Testis (tissue), 3 donors: ENCODE data around the gene TFF3. TPM values are rescaled to one million over a fixed set of nuclear protein-coding genes. Genes with fewer than 3 reads are reported as not detected.

Experiments
- DNase-seq: peaks from one replicate; pipeline ENCODE4 v3.0.0-alpha.2; 2019
- H3K27ac ChIP-seq, 2 donors: fragments of 200-600 bp; sonication (generic); one replicate each; pipeline ENCODE4 v1.5.1; 2019
- H3K27me3 ChIP-seq: fragments of 200-600 bp; sonication (generic); one replicate; pipeline ENCODE4 v1.5.1; 2019
- H3K36me3 ChIP-seq: fragments of 200-600 bp; sonication (generic); one replicate; pipeline ENCODE4 v1.5.1; 2017; ENCODE audit warnings: low read depth; ENCODE audit errors: missing control alignments
- H3K4me1 ChIP-seq: fragments of 200-600 bp; sonication (generic); one replicate; pipeline ENCODE4 v1.5.1; 2019
- H3K4me3 ChIP-seq, 2 donors: fragments of 200-600 bp; sonication (generic); one replicate each; pipeline ENCODE4 v1.5.1; 2017 to 2019
- H3K9me3 ChIP-seq: fragments of 200-600 bp; sonication (generic); one replicate; pipeline ENCODE4 v1.5.1; 2017
- POLR2A ChIP-seq: fragments of 450-650 bp; IDR thresholded peaks from one replicate; pipeline ENCODE4 v1.6.1; 2017; ENCODE audit warnings: antibody characterized with exemption, mild to moderate bottlenecking, moderate library complexity
- WGBS, 2 donors: methylation state at CpG; one replicate each; pipeline ENCODE4 v1.1.5; 2018; 5-methylcytosine and 5-hydroxymethylcytosine counted together
- intact Hi-C: fragments of 100-400 bp; cut with DNase I; formaldehyde crosslinking; loops from one replicate; pipeline ENCODE4 v1.15.1; 2023; ENCODE audit warnings: low total_unique reads
- polyA plus RNA-seq: library from polyadenylated mRNA; stranded (reverse); fragments of 350-450 nt; fragmentation: Illumina TruSeq; extraction: RNeasy Lipid Tissue Mini Kit (QIAGEN cat#74804); gene quantifications from one replicate; pipeline ENCODE4 v1.2.3, GENCODE V29; 2014; ENCODE audit warnings: low read depth, low replicate concordance; ENCODE audit not compliant: insufficient read depth
- total RNA-seq, 2 donors: library from RNA; depleted of rRNA; stranded (reverse); fragments of >200 nt; gene quantifications; one replicate each; pipeline ENCODE4 v1.2.3, GENCODE V29; 2016
- TF ChIP-seq, protein P1 (sequence below), 3 experiments: fragments of 450-650 bp in 2 of 3; fragments of 200-600 bp in 1 of 3; sonication (generic) in 1 of 3; IDR thresholded peaks; one replicate each; pipeline ENCODE4 v1.5.1; 2016 to 2019; ENCODE audit warnings: antibody characterized with exemption in 3 of 3, mild to moderate bottlenecking in 2 of 3, moderate library complexity in 1 of 3

Gene TFF3
- total and polyA plus RNA-seq, 3 donors from 2014 or later, result 3.9 to 12.9 (median 11.5) TPM

DNA sequence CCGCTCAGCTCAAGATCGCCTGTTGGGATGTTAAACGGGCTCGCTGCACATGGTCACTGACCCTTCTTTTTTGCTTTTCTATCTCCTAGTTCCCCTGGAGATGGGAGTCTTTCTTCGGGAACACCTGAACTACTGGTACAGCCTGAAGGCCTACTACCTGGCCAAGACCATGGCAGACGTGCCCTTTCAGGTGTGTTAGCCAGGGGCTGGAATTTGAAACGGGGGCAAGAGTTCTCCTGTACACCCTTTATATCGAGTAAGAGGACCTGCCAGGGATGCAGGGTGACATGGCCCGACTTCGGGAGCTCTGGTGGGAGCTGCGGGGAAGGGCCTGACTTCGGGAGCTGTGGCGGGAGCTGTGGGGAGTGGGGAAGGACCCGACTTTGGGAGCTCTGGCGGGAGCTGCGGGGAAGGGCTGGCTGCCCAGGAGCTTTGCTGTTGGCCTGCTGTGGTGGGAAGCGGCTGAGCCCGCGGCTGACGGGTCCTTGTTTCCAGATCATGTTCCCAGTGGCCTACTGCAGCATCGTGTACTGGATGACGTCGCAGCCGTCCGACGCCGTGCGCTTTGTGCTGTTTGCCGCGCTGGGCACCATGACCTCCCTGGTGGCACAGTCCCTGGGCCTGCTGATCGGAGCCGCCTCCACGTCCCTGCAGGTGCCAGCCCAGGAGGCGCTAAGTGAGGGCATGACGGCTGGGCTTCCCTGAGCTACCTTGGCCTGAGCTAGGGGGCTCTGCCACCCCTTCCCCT, 24.0 kb downstream of the TFF3 start:
- H3K9me3 ChIP-seq, result no peaks in the 10 kb centered on the region
- H3K4me3 ChIP-seq, result no peak overlapping the region
- H3K27me3 ChIP-seq, result no peaks in the 10 kb centered on the region
- TF ChIP-seq POLR2A, result no peak
- TF ChIP-seq, protein P1, sequence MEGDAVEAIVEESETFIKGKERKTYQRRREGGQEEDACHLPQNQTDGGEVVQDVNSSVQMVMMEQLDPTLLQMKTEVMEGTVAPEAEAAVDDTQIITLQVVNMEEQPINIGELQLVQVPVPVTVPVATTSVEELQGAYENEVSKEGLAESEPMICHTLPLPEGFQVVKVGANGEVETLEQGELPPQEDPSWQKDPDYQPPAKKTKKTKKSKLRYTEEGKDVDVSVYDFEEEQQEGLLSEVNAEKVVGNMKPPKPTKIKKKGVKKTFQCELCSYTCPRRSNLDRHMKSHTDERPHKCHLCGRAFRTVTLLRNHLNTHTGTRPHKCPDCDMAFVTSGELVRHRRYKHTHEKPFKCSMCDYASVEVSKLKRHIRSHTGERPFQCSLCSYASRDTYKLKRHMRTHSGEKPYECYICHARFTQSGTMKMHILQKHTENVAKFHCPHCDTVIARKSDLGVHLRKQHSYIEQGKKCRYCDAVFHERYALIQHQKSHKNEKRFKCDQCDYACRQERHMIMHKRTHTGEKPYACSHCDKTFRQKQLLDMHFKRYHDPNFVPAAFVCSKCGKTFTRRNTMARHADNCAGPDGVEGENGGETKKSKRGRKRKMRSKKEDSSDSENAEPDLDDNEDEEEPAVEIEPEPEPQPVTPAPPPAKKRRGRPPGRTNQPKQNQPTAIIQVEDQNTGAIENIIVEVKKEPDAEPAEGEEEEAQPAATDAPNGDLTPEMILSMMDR (IDR thresholded peaks at IDR 0.05), result no peak
- no peaks in the 10 kb centered on the region for H3K36me3 ChIP-seq
- intact Hi-C loops, result no loop called here
- no peak overlapping the region for H3K27ac ChIP-seq
- no peak for DNase-seq
- H3K4me1 ChIP-seq, result no peaks in the 10 kb centered on the region
- WGBS, 2 donors, result 89 to 94% methylated on average over 25 to 35 of the region's 35 CpGs

DNA sequence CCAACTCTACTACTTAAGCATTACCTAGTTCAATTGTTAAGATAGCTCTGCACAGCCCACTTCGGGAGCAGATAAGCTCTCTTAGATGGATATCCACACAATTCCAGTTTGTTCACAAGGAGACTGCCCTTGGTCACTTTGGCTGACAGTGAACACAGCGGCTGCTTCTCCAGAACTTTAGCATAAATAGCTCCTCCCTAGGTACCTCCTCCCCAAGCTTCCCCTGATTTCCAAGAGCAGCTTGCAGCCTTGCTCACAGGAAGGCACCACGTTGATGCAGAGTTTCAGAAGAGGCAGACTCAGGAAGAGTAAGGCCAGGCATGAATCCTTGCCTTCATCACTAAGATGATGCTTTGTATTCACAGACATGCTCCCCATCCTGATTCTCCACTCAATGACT, 24.7 kb downstream of the TFF3 start:
- Histone ChIP-seq H3K9me3 (no peaks in the 10 kb centered on the region), H3K27me3 (no peaks in the 10 kb centered on the region), H3K4me1 (no peaks in the 10 kb centered on the region), H3K4me3 (no peak overlapping the region), H3K27ac (no peak overlapping the region), H3K36me3 (no peaks in the 10 kb centered on the region)
- DNase-seq, result no peak
- TF ChIP-seq, protein P1 (IDR thresholded peaks at IDR 0.05), result no peak
- no peak for TF ChIP-seq POLR2A
- 63 to 83% methylated on average over 3 of the region's 3 CpGs for WGBS, 2 donors
- intact Hi-C loops, result no loop called here

- 91 to 93% methylated on average over 18 of the region's 18 CpGs for WGBS, 2 donors
- H3K36me3 ChIP-seq, result no peaks in the 10 kb centered on the region
Observed at GRCh38 chr21:42289926-42290325, 25.3 kb downstream of the TFF3 start.

DNA sequence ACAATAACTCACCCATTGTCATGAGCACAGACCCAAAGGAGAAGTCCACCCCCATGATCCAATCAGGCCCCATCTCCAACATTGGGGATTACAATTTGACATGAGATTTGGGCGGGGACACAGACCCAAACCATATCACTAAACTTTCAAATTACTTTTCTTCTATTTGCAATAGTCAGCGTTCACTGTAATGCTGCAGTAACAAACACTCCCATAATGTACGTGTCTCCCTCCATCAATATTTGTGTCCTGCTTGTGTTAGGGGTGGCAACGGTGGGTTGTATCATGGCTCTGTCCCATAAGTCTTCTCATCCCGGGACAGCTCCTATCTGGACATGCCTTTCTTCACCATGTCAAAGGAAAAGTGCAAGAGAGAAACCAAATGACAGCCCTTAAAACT, 26.2 kb downstream of the TFF3 start:
- H3K4me1 ChIP-seq, result no peaks in the 10 kb centered on the region
- 94 to 98% methylated on average over 5 of the region's 5 CpGs for WGBS, 2 donors
- H3K27me3 ChIP-seq, result no peaks in the 10 kb centered on the region
- no peaks in the 10 kb centered on the region for H3K36me3 ChIP-seq
- DNase-seq, result no peak
- H3K27ac ChIP-seq, result no peak overlapping the region
- H3K9me3 ChIP-seq, result no peaks in the 10 kb centered on the region
- intact Hi-C loops, result no loop called here
- TF ChIP-seq POLR2A, result no peak
- TF ChIP-seq, protein P1 (IDR thresholded peaks at IDR 0.05), result no peak
- H3K4me3 ChIP-seq, result no peak overlapping the region

More at GRCh38 chr21:42289926-42290325, 25.3 kb downstream of the TFF3 start:
- Histone ChIP-seq H3K27me3 (no peaks in the 10 kb centered on the region), H3K9me3 (no peaks in the 10 kb centered on the region), H3K27ac (no peak overlapping the region), H3K4me1 (no peaks in the 10 kb centered on the region), H3K4me3 (no peak overlapping the region)
- TF ChIP-seq, protein P1 (IDR thresholded peaks at IDR 0.05), result no peak
- TF ChIP-seq POLR2A, result no peak
- intact Hi-C loops, result no loop called here
- peak; percentile 49 for DNase-seq
